ENCODE results near the gene PDE4D.

PDE4D gene

GRCh38 chr5:59584858-59585846 lies 308.4 kb downstream of the PDE4D start:
- no peak for DNase-seq
- TF ChIP-seq, protein P1, sequence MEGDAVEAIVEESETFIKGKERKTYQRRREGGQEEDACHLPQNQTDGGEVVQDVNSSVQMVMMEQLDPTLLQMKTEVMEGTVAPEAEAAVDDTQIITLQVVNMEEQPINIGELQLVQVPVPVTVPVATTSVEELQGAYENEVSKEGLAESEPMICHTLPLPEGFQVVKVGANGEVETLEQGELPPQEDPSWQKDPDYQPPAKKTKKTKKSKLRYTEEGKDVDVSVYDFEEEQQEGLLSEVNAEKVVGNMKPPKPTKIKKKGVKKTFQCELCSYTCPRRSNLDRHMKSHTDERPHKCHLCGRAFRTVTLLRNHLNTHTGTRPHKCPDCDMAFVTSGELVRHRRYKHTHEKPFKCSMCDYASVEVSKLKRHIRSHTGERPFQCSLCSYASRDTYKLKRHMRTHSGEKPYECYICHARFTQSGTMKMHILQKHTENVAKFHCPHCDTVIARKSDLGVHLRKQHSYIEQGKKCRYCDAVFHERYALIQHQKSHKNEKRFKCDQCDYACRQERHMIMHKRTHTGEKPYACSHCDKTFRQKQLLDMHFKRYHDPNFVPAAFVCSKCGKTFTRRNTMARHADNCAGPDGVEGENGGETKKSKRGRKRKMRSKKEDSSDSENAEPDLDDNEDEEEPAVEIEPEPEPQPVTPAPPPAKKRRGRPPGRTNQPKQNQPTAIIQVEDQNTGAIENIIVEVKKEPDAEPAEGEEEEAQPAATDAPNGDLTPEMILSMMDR (IDR thresholded peaks at IDR 0.05; ENCODE audit: low read length): no peak
- no peak for TF ChIP-seq EZH2 (optimal IDR thresholded peaks at IDR 0.05; ENCODE audit: low read depth, low read length)
- no peak for TF ChIP-seq EZH2phosphoT487 (IDR thresholded peaks at IDR 0.05; ENCODE audit: low read length)
- H3F3A ChIP-seq (ENCODE audit: insufficient read depth, low read length): no peaks in the 10 kb centered on the region

GRCh38 chr5:59583810-59584562 lies 309.5 kb downstream of the PDE4D start:
- no peaks in the 10 kb centered on the region for H4K20me1 ChIP-seq (ENCODE audit: insufficient read depth, low read length)
- no peak for DNase-seq
- no peaks in the 10 kb centered on the region for H3F3A ChIP-seq (ENCODE audit: insufficient read depth, low read length)
- H3K4me3 ChIP-seq (ENCODE audit: low read length): no peak overlapping the region
- no peaks in the 10 kb centered on the region for H3K4me1 ChIP-seq (ENCODE audit: low read length)
- no peaks in the 10 kb centered on the region for H3K79me2 ChIP-seq (ENCODE audit: low read length)
- no peak overlapping the region for H3K9ac ChIP-seq (ENCODE audit: low read length)
- H2AFZ ChIP-seq (ENCODE audit: low read length): no peak overlapping the region
- H3K9me2 ChIP-seq (replicated peaks; ENCODE audit: insufficient read depth, low read length): no peaks in the 10 kb centered on the region
- no peaks in the 10 kb centered on the region for H3K27me3 ChIP-seq (replicated peaks; ENCODE audit: insufficient read depth, low read length)
- TF ChIP-seq EZH2phosphoT487 (IDR thresholded peaks at IDR 0.05; ENCODE audit: low read length): no peak
- TF ChIP-seq EZH2 (optimal IDR thresholded peaks at IDR 0.05; ENCODE audit: low read depth, low read length): no peak
- TF ChIP-seq, protein P1 (IDR thresholded peaks at IDR 0.05; ENCODE audit: low read length): no peak
- H3K9me3 ChIP-seq (replicated peaks; ENCODE audit: insufficient read depth, low read length): no peaks in the 10 kb centered on the region
- H3K4me2 ChIP-seq (ENCODE audit: low read depth, low read length): no peak overlapping the region
- no peaks in the 10 kb centered on the region for H3K36me3 ChIP-seq (replicated peaks; ENCODE audit: insufficient read depth, low read length)
- no peak overlapping the region for H3K27ac ChIP-seq (ENCODE audit: low read length)

More at GRCh38 chr5:59584858-59585846, 308.4 kb downstream of the PDE4D start:
- no peak overlapping the region for H2AFZ ChIP-seq (ENCODE audit: low read length)
- no peaks in the 10 kb centered on the region for H4K20me1 ChIP-seq (ENCODE audit: insufficient read depth, low read length)
- H3K36me3 ChIP-seq (replicated peaks; ENCODE audit: insufficient read depth, low read length): no peaks in the 10 kb centered on the region
- H3K4me1 ChIP-seq (ENCODE audit: low read length): peaks cover 3% of the 10 kb centered on the region
- no peaks in the 10 kb centered on the region for H3K9me3 ChIP-seq (replicated peaks; ENCODE audit: insufficient read depth, low read length)
- no peak overlapping the region for H3K4me3 ChIP-seq (ENCODE audit: low read length)
- no peak overlapping the region for H3K9ac ChIP-seq (ENCODE audit: low read length)
- no peak overlapping the region for H3K27ac ChIP-seq (ENCODE audit: low read length)
- H3K27me3 ChIP-seq (replicated peaks; ENCODE audit: insufficient read depth, low read length): no peaks in the 10 kb centered on the region
- H3K9me2 ChIP-seq (replicated peaks; ENCODE audit: insufficient read depth, low read length): no peaks in the 10 kb centered on the region
- H3K4me2 ChIP-seq (ENCODE audit: low read depth, low read length): no peak overlapping the region
- no peaks in the 10 kb centered on the region for H3K79me2 ChIP-seq (ENCODE audit: low read length)

DNA sequence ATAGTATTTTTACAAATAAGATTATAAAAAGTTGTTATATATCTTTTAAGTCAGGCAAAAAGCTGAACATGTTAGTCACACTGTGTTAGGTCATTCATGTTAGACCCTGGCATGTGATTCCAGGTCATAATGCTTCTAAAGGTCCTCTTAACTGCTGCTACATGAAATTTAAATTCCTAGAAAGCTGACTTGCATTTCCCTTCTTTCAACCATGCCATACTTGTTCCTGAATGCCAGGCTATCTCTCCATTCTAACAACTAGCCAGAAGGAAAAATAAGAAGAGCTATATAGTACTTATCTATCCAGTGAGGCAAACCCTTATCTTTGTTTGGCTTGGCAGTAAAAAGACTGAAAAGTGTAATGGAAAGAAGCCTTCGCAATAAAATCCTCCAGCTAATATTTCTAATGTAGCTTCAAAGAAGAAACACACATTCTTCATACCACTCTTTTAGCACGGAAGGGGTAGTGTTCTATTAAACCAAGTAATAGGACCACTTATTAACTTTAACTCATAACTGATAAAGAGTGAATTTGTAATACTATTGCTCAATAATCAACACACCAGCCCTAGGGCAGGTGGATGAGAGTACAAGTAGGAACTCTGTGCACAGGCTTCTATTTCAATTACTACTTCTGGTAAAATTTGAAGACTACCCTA lies 310.2 kb downstream of the PDE4D start:
- DNase-seq: no peak
- TF ChIP-seq, protein P1 (IDR thresholded peaks at IDR 0.05; ENCODE audit: low read length): no peak
- no peak for TF ChIP-seq EZH2phosphoT487 (IDR thresholded peaks at IDR 0.05; ENCODE audit: low read length)
- TF ChIP-seq EZH2 (optimal IDR thresholded peaks at IDR 0.05; ENCODE audit: low read depth, low read length): no peak

More for the DNA sequence above, 310.2 kb downstream of the PDE4D start:
- no peak overlapping the region for H3K4me2 ChIP-seq (ENCODE audit: low read depth, low read length)
- H3K4me3 ChIP-seq (ENCODE audit: low read length): no peak overlapping the region
- H2AFZ ChIP-seq (ENCODE audit: low read length): no peak overlapping the region
- H3K4me1 ChIP-seq (ENCODE audit: low read length): no peaks in the 10 kb centered on the region
- no peaks in the 10 kb centered on the region for H3K36me3 ChIP-seq (replicated peaks; ENCODE audit: insufficient read depth, low read length)
- no peaks in the 10 kb centered on the region for H3F3A ChIP-seq (ENCODE audit: insufficient read depth, low read length)
- no peak overlapping the region for H3K9ac ChIP-seq (ENCODE audit: low read length)
- no peak overlapping the region for H3K27ac ChIP-seq (ENCODE audit: low read length)
- no peaks in the 10 kb centered on the region for H3K27me3 ChIP-seq (replicated peaks; ENCODE audit: insufficient read depth, low read length)
- no peaks in the 10 kb centered on the region for H3K79me2 ChIP-seq (ENCODE audit: low read length)
- H3K9me2 ChIP-seq (replicated peaks; ENCODE audit: insufficient read depth, low read length): no peaks in the 10 kb centered on the region
- no peaks in the 10 kb centered on the region for H3K9me3 ChIP-seq (replicated peaks; ENCODE audit: insufficient read depth, low read length)
- H4K20me1 ChIP-seq (ENCODE audit: insufficient read depth, low read length): no peaks in the 10 kb centered on the region

Measured in MM.1S (cell line).